ENCODE results near the gene MORC2.

The MORC2 gene

DNA sequence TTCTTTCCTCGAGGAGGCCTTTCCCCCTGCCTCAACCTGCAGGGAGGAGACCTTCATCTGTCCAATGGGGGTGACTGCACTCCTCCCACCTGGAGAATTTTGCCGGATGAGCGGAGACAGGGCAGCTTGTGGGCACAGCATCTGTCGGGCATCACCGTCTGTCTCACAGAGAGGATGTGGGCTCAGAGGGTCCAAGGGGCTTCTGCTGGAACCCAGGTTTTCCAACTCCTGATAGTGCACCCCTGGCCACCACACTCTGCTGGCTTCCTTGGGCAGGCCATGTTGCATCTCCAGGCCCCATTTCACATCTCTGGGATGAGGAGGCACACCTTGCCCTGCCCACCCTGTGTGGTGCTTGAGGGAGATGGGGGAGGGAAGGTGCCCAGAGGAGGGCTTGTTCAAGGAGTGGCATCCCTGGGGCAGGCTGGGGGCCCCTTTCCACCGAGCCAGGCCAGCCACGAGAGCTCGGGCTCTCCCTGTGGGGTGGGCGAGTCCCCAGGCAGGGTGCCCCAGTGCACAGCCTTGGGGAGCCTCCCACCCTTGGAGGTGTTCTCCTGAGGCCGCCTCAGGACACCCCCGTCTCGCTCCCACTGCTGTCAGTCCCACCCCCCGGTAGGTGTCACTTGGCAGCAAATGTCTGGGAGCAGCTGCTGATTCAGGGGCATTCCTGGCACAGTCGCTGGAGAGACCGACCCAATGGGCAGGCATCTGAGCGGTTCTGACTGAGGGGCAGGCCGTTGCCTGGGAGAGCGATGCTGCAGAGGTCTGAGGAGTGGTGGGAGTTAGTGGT, 84.2 kb downstream of the MORC2 start:
- no peak for DNase-seq

DNA sequence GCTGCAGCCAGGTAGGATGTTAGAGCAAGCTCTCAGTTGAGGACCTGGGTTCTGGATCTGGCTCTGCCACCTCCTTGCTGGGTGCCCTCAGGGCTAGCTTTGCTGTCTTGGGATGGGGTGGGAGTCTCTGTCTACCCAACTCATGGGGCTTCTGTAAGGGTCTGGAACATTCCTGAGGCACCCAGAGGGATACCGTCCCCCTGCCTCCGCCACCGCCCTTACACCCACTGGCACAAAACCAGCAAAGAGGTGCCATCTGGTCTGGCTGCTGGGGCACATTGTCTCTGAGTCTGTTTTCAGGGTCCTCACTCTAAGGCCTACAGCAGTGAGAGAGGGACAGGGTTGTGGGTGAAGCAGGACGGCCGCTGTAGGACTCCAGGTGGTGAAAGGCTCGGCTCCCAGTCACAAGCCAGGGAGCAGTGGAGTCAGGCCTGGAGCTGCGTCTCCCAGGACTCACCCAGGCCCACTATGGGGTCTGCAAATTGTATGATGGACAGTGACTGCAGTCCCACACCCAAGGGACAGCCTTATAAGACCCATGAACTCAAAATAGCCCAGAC, 84.9 kb downstream of the MORC2 start:
- no peak for DNase-seq

- no peak for DNase-seq
These were observed 85.5 kb downstream of the MORC2 start for GRCh38 chr22:30882974-30883533.

GRCh38 chr22:30882184-30882717, 86.3 kb downstream of the MORC2 start:
- peak; percentile 39 for DNase-seq

DNA sequence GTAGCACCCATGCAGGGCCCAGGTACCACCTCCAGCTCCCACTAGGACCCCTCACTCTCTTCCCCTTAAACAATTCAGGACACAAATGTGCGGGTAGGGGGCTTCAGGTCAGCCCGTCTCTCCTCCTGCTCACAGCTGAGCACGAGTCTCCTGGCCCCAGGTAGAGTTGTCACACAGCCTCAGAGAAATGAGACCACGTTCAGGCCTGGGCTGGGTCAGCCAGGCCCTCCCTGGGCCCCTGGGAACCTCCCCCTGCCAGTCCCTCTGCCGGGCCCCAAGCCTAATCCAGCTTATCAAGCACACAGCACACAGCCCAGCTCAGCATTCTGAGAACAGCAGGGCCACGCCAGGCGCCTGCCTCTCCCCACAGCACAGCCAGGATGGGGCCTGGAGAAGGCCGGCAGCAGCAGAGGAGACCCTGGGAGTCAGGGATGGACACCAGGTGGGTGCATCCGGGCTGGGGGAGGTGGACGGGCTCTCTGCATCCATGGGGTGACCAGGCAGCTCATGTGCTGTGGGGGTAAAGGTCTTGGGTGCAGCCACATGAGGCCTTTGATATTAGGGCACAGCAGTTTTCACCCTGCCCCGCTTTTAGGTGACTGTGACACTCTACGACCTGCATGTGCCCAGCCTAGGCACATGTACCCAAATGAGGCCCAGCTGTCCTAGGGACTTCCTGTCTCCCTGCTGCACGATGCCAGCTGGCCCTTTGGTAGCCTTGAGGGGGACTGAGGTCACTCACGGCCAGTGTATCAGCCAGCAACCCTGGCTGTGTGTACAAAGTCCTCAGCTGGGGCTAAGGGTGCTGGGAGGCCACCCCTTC, 87.0 kb downstream of the MORC2 start:
- DNase-seq: no peak

- no peak for DNase-seq
These were observed 87.7 kb downstream of the MORC2 start for GRCh38 chr22:30880847-30881246.

- DNase-seq: no peak
These were observed 88.4 kb downstream of the MORC2 start for GRCh38 chr22:30880181-30880601.

- no peak for DNase-seq
These were observed 89.2 kb downstream of the MORC2 start for GRCh38 chr22:30879415-30879797.

GRCh38 chr22:30878516-30879414, 89.8 kb downstream of the MORC2 start:
- DNase-seq: no peak

DNA sequence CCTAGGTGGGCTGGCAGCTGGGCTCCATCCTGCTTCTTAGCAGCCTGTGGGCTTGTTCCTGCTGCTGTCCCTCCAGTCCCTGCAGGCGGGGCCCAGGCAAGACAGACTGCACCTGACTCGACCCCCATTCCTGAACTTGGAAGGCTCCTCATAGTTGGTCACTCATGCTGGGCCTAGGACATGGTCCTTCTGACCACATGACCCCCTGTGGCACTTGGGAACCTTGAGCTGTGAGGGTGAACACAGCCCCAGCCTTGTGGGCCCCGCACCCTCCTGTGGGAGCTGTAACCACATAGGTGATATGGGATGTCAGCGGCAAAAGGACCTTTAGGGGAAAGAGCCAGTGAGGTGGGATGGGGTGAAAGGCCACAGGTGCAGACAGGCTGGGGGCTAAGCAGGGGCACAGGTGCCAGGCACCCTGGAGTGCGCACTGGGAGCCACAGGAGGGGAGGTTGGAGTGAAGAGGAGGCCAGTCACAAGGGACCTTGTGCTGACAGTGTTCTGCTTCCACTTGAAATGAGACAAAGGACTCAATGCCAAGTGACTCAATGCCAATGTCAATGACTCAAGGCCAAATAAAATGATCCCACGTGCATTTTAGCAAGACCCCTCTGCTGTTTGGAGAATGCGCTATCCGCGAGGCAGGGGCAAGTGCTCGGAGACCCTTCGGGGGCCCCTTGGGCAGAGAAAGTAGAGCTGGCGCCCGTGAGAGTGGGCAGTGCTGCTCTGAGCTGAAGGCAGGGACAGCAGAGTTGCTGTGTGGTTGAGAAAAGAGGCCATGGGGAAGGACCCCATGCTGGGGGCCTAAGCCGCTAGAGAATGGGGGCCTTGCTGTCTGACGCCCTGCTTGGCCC, 90.7 kb downstream of the MORC2 start:
- peak; percentile 14 for DNase-seq

DNA sequence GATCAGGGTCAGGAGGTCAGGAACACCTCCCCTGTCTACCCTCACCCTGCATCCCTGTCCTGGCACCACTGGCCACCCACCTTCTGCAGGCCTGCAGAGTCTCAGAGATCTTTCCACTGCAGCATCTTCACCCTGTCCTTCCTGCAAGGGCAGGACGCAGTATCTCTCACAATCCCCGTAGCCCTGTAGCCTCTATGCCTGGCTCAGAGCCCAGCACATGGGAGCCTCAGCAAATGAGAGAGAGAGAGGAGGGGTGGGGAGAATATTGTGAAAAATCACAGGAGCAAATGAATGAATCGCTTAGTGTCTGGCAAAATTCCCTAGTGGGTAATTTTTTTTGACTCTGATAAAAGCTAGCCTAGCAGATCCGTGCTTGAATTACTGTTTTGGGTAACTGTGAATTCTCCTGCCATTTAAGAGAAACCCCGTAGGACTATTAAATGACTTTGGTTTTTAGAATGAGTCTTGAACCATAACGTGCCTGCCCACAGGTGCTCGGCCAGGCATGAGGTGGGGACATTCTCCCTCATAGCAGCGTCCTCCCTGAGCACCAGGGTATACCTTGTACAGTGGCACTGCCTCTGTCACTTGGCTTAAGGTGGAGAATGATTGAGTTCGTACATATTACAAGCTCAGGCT, 91.5 kb downstream of the MORC2 start:
- peak; percentile 93 for DNase-seq

GRCh38 chr22:30876221-30876751, 92.3 kb downstream of the MORC2 start:
- DNase-seq: no peak

DNA sequence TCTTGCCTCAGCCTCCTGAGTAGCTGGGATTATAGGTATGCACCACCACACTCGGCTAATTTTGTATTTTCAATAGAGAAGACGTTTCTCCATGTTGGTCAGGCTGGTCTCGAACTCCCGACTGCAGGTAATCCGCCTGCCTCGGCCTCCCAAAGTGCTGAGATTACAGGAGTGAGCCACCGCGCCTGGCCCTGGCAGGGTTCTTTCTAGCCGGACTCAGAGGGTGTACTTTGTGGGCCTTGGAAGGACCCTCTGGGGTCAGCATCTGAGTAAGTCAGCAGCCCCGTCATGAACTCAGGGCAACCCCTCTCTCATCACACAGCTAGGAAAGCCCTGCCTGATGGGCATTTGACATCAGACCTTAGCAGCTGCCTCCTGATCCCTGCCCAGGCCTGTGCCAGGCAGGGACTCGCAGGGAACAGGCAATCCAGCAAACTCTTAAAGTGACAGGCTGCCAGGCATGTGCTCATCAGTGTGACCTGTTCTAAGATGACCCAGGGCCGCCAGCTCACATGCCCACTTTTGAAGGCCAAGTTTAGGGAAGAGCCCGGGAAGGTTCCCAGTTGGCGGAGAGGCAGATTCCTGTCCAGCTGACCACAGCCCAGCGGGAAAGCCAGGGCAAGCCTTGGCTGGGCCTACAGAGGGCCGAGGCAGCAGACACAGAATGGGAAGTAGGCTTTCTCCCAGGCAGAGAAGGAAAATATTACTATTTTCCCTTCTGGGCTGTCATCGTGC, 92.9 kb downstream of the MORC2 start:
- no peak for DNase-seq

Measured in NCI-H69 (cell line).